ENCODE results near the gene RTN4IP1. TPM values are rescaled to one million over a fixed set of nuclear protein-coding genes. Genes with fewer than 3 reads are reported as not detected.
A peak's percentile ranks its signal among the peaks of the same experiment; 100 is the strongest.
"Not testable (repeated sequence)": the region's sequence is repeated elsewhere in the genome, so short reads cannot be mapped to it uniquely, and the experiment has no call there.

RTN4IP1 gene
- total RNA-seq, 1 experiment from 2014 or later: 10.8 TPM

GRCh38 chr6:106628658-106629102 is 618 bp downstream of the RTN4IP1 start:
- peak; percentile 19 for DNase-seq (ENCODE audit: low read depth)

- not testable (repeated sequence) for DNase-seq (ENCODE audit: low read depth)
Observed at GRCh38 chr6:106627760-106628159, 1.5 kb downstream of the RTN4IP1 start.

GRCh38 chr6:106626485-106626884 is 2.8 kb downstream of the RTN4IP1 start:
- DNase-seq (ENCODE audit: low read depth): no peak

GRCh38 chr6:106623039-106623438 is 6.3 kb downstream of the RTN4IP1 start:
- DNase-seq (ENCODE audit: low read depth): no peak

- no peak for DNase-seq (ENCODE audit: low read depth)
Observed at GRCh38 chr6:106622412-106622811, 6.9 kb downstream of the RTN4IP1 start.

GRCh38 chr6:106620931-106621672 is 8.2 kb downstream of the RTN4IP1 start:
- peak; percentile 42 for DNase-seq (ENCODE audit: low read depth)

GRCh38 chr6:106619223-106619622 is 10.1 kb downstream of the RTN4IP1 start:
- DNase-seq (ENCODE audit: low read depth): no peak

- DNase-seq (ENCODE audit: low read depth): no peak
Observed at GRCh38 chr6:106618324-106618723, 11.0 kb downstream of the RTN4IP1 start.

GRCh38 chr6:106617857-106618256 is 11.4 kb downstream of the RTN4IP1 start:
- DNase-seq (ENCODE audit: low read depth): no peak

- DNase-seq (ENCODE audit: low read depth): no peak
Observed at GRCh38 chr6:106617302-106617701, 12.0 kb downstream of the RTN4IP1 start.

- DNase-seq (ENCODE audit: low read depth): no peak
Observed at GRCh38 chr6:106614592-106615257, 14.6 kb downstream of the RTN4IP1 start.

GRCh38 chr6:106614166-106614565 is 15.1 kb downstream of the RTN4IP1 start:
- no peak for DNase-seq (ENCODE audit: low read depth)

GRCh38 chr6:106613590-106613989 is 15.7 kb downstream of the RTN4IP1 start:
- no peak for DNase-seq (ENCODE audit: low read depth)

GRCh38 chr6:106612671-106613416 is 16.5 kb downstream of the RTN4IP1 start:
- no peak for DNase-seq (ENCODE audit: low read depth)

- no peak for DNase-seq (ENCODE audit: low read depth)
Observed at GRCh38 chr6:106611030-106611429, 18.3 kb downstream of the RTN4IP1 start.

GRCh38 chr6:106609699-106610098 is 19.6 kb downstream of the RTN4IP1 start:
- peak; percentile 36 for DNase-seq (ENCODE audit: low read depth)

GRCh38 chr6:106608080-106608668 is 21.1 kb downstream of the RTN4IP1 start:
- peak; percentile 72 for DNase-seq (ENCODE audit: low read depth)

- peak; percentile 34 for DNase-seq (ENCODE audit: low read depth)
Observed at GRCh38 chr6:106600329-106600728, 29.0 kb downstream of the RTN4IP1 start.

- DNase-seq (ENCODE audit: low read depth): no peak
Observed at GRCh38 chr6:106599440-106599839, 29.9 kb downstream of the RTN4IP1 start.

GRCh38 chr6:106591111-106591825 is 38.0 kb downstream of the RTN4IP1 start:
- peak; percentile 93 for DNase-seq (ENCODE audit: low read depth)

GRCh38 chr6:106588937-106589336 is 40.4 kb downstream of the RTN4IP1 start:
- not testable (repeated sequence) for DNase-seq (ENCODE audit: low read depth)
